K562 (cell line): ENCODE measurements around the gene TPPP. TPM values are rescaled to one million over a fixed set of nuclear protein-coding genes. Genes with fewer than 3 reads are reported as not detected.

Experiments
- CTCFL ChIP-seq: IDR thresholded peaks from 2 replicates; pipeline ENCODE4 v1.6.1; 2011; ENCODE audit warnings: borderline replicate concordance, low read depth, mild to moderate bottlenecking, moderate library complexity, low read length; ENCODE audit not compliant: insufficient read depth, poor library complexity, severe bottlenecking
- HCFC1 ChIP-seq: IDR thresholded peaks from 2 replicates; pipeline ENCODE4 v1.6.1; 2012; ENCODE audit warnings: low read depth, low read length, improper control_type of control experiment
- UBTF ChIP-seq, 2 experiments: IDR thresholded peaks; 2 replicates each; pipeline ENCODE4 v1.6.1; 2012; ENCODE audit warnings: improper control_type of control experiment in 2 of 2, low read depth in 2 of 2, low read length in 2 of 2, borderline replicate concordance in 1 of 2
- ZNF124 ChIP-seq: sonication (generic); formaldehyde crosslinking; IDR thresholded peaks from 2 replicates; pipeline ENCODE4 v1.8.1; 2022; ENCODE audit warnings: missing genetic modification reagents
- ZNF146 ChIP-seq: IDR thresholded peaks from one replicate; pipeline ENCODE4 v1.6.1; 2018; ENCODE audit warnings: missing compliant biosample characterization; ENCODE audit not compliant: unreplicated experiment
- ZNF512 ChIP-seq: IDR thresholded peaks from 2 replicates; pipeline ENCODE4 v1.6.1; 2016; ENCODE audit warnings: missing genetic modification characterization, missing compliant biosample characterization
- polyA plus RNA-seq, 8 experiments: library from polyadenylated mRNA; depleted of rRNA in 4 of 8; stranded (reverse) in 5 of 8; unstranded in 3 of 8; fragments of >200 nt; fragmentation: Nextera tagmentation in 2 of 8; fragmentation: Illumina TruSeq in 1 of 8; extraction: Ambion mirVana in 2 of 8; extraction: Trizol in 1 of 8; gene quantifications; 2 replicates each; pipeline versions ENCODE4 v1.2.1 to v1.2.3, GENCODE V29; 2011 to 2014; ENCODE audit warnings: inconsistent platforms in 1 of 8, missing spikeins in 1 of 8
- total RNA-seq, 7 experiments: library from RNA; depleted of rRNA in 6 of 7; stranded (reverse); fragments of >200 nt in 6 of 7; fragmentation: Illumina TruSeq in 2 of 7; extraction: Trizol in 2 of 7; gene quantifications; 2 replicates each; pipeline versions ENCODE4 v1.2.1 to v1.2.3, GENCODE V29; 2011 to 2021; ENCODE audit warnings: low replicate concordance in 1 of 7
- TF ChIP-seq, protein P1 (sequence below): fragments of 250-450 bp; sonication (Bioruptor Pico); IDR thresholded peaks from 2 replicates; pipeline ENCODE4 v1.6.1; 2021; ENCODE audit warnings: mild to moderate bottlenecking
- TF ChIP-seq, protein P2 (sequence below): fragments of 250-450 bp; sonication (Bioruptor Pico); IDR thresholded peaks from 2 replicates; pipeline ENCODE4 v1.8.0; 2022; ENCODE audit warnings: inconsistent platforms, mild to moderate bottlenecking, moderate library complexity, borderline replicate concordance
- TF ChIP-seq, protein P3 (sequence below): fragments of 450-650 bp; conservative IDR thresholded peaks from 2 replicates; pipeline ENCODE4 v1.6.1; 2016; ENCODE audit warnings: missing genetic modification characterization, low read depth, mild to moderate bottlenecking, missing compliant biosample characterization, moderate library complexity

TPPP gene
- total and polyA plus RNA-seq, 9 of the 15 experiments (the other 6 are each of a cell fraction or from before 2014, with no cell fraction given), result 0.01 to 0.07 (median 0.03) TPM; not detected in 6

- TF ChIP-seq, protein P1, sequence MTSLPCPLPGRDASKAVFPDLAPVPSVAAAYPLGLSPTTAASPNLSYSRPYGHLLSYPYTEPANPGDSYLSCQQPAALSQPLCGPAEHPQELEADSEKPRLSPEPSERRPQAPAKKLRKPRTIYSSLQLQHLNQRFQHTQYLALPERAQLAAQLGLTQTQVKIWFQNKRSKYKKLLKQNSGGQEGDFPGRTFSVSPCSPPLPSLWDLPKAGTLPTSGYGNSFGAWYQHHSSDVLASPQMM (CRISPR knock-in tag), result no peak
- TF ChIP-seq ZNF124 (CRISPR knock-in tag), result no peak
- TF ChIP-seq, protein P2, sequence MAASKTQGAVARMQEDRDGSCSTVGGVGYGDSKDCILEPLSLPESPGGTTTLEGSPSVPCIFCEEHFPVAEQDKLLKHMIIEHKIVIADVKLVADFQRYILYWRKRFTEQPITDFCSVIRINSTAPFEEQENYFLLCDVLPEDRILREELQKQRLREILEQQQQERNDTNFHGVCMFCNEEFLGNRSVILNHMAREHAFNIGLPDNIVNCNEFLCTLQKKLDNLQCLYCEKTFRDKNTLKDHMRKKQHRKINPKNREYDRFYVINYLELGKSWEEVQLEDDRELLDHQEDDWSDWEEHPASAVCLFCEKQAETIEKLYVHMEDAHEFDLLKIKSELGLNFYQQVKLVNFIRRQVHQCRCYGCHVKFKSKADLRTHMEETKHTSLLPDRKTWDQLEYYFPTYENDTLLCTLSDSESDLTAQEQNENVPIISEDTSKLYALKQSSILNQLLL (CRISPR knock-in tag), result no peak
- TF ChIP-seq UBTF (IDR thresholded peaks at IDR 0.05; ENCODE audit: borderline replicate concordance in 1 of 2, low read depth in 2 of 2, low read length in 2 of 2), result no peak
- TF ChIP-seq, protein P3, sequence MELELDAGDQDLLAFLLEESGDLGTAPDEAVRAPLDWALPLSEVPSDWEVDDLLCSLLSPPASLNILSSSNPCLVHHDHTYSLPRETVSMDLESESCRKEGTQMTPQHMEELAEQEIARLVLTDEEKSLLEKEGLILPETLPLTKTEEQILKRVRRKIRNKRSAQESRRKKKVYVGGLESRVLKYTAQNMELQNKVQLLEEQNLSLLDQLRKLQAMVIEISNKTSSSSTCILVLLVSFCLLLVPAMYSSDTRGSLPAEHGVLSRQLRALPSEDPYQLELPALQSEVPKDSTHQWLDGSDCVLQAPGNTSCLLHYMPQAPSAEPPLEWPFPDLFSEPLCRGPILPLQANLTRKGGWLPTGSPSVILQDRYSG (tag), result no peak
- no peak for TF ChIP-seq CTCFL
- no peak for TF ChIP-seq HCFC1
- no peak for TF ChIP-seq ZNF146 (CRISPR knock-in tag)
- TF ChIP-seq ZNF512, result no peak
- TF ChIP-seq, all 486 proteins: peak for 0
Observed at GRCh38 chr5:634191-634590, 59.0 kb downstream of the TPPP start (continued).
